Neural crest cell (in vitro differentiated cells): ENCODE results near the gene DGKD. TPM values are rescaled to one million over a fixed set of nuclear protein-coding genes. Genes with fewer than 3 reads are reported as not detected.

ENCODE experiments used
- DNase-seq: peaks from one replicate; pipeline ENCODE4 v3.0.0; 2021; ENCODE audit warnings: low read depth, mixed read lengths, low spot score
- H3K27ac Mint-ChIP-seq: one replicate; pipeline ENCODE4 v1.8.0; 2021; ENCODE audit warnings: mild to moderate bottlenecking, mixed read lengths; ENCODE audit not compliant: unreplicated experiment
- H3K27me3 Mint-ChIP-seq: 2 replicates; pipeline ENCODE4 v1.8.0; 2021; ENCODE audit warnings: low read depth, mild to moderate bottlenecking, mixed read lengths
- H3K36me3 Mint-ChIP-seq: 2 replicates; pipeline ENCODE4 v1.8.0; 2021; ENCODE audit warnings: low read depth, mild to moderate bottlenecking, mixed read lengths
- H3K4me1 Mint-ChIP-seq: 2 replicates; pipeline ENCODE4 v1.8.0; 2021; ENCODE audit warnings: mixed read lengths
- H3K4me3 Mint-ChIP-seq: one replicate; pipeline ENCODE4 v1.8.0; 2021; ENCODE audit warnings: mild to moderate bottlenecking, mixed read lengths
- H3K9me3 Mint-ChIP-seq: 2 replicates; pipeline ENCODE4 v1.8.0; 2021; ENCODE audit warnings: mixed read lengths
- total RNA-seq: library from RNA; stranded (reverse); gene quantifications from 2 replicates; pipeline ENCODE4 v1.2.1, GENCODE V29; 2021
- TF ChIP-seq, protein P1 (sequence below): fragments of 200-600 bp; sonication (generic); conservative IDR thresholded peaks from 2 replicates; pipeline ENCODE4 v1.5.0; 2021; ENCODE audit warnings: antibody characterized with exemption, mild to moderate bottlenecking

DGKD gene
- total RNA-seq, 1 donor from 2014 or later = 48.7 TPM

DNA sequence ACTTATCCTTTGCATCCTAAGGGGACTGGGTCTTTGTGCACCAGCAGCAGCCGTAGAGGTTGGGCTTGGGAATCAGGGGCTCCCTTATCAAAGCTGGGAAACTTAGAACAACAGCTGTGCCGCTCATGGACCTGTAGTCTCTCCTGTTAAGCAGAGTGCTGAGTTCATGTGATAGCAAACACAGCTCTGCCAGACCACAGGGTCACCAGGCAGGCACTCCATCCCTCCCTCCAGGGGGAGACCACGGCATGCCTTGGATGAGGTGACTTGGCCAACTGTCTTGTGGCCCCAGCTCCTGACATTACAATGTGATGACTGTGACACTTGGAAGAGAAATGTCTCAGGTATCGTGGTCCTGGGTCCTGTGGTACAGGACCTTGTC lies 60.0 kb downstream of the DGKD start:
- peaks cover 7% of the 10 kb centered on the region for H3K4me1 Mint-ChIP-seq
- H3K4me3 Mint-ChIP-seq = no peak overlapping the region
- peak overlapping the region; percentile 81 for H3K27ac Mint-ChIP-seq

DNA sequence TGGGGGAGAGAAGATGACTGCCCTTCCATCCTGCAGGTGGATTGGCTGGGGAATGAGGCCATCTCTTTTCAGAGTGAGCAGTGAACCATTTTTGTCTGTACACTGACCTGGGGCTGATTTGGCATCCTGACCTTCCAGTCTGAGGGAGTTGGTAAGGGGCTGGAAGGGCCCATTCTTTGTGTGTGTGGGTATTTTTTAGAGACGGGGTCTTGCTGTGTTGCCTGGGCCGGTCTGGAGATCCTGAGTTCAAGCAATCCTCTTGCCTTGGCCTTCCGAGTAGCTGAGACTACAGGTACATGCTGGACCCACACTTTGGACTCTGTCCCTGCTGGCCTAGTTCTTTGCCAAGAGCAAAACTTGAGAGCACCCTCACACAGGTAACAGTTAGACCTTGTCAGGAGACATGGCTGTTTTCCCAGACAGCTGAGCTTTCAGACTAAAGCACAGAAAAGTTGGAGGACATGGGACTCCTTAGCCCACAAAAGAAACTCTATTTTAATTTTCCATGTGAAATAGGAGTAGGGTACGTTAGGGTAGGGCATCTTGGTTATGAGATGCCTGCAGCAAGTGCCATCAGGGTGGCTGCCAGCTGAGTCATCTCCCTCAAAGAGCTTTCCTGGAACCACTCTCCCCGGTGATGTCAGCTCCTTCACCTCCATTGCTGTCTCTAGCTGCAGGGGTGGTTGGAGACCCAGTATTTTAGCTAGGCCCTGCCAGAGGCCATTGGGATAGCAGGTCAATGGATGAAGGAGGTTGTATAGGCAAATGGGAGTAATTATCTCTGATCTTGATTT lies 60.7 kb downstream of the DGKD start:
- Mint-ChIP-seq H3K36me3 (peaks cover 28% of the 10 kb centered on the region), H3K4me1 (peaks cover 14% of the 10 kb centered on the region), H3K9me3 (peaks cover 5% of the 10 kb centered on the region), H3K27me3 (no peaks in the 10 kb centered on the region), H3K4me3 (no peak overlapping the region), H3K27ac (peak overlapping the region; percentile 81)
- no peak for DNase-seq
- TF ChIP-seq, protein P1, sequence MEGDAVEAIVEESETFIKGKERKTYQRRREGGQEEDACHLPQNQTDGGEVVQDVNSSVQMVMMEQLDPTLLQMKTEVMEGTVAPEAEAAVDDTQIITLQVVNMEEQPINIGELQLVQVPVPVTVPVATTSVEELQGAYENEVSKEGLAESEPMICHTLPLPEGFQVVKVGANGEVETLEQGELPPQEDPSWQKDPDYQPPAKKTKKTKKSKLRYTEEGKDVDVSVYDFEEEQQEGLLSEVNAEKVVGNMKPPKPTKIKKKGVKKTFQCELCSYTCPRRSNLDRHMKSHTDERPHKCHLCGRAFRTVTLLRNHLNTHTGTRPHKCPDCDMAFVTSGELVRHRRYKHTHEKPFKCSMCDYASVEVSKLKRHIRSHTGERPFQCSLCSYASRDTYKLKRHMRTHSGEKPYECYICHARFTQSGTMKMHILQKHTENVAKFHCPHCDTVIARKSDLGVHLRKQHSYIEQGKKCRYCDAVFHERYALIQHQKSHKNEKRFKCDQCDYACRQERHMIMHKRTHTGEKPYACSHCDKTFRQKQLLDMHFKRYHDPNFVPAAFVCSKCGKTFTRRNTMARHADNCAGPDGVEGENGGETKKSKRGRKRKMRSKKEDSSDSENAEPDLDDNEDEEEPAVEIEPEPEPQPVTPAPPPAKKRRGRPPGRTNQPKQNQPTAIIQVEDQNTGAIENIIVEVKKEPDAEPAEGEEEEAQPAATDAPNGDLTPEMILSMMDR = no peak

More for the DNA sequence above, 60.0 kb downstream of the DGKD start:
- H3K9me3 Mint-ChIP-seq = peaks cover 5% of the 10 kb centered on the region
- TF ChIP-seq, protein P1 = no peak
- no peaks in the 10 kb centered on the region for H3K27me3 Mint-ChIP-seq
- H3K36me3 Mint-ChIP-seq = peaks cover 28% of the 10 kb centered on the region
- no peak for DNase-seq

DNA sequence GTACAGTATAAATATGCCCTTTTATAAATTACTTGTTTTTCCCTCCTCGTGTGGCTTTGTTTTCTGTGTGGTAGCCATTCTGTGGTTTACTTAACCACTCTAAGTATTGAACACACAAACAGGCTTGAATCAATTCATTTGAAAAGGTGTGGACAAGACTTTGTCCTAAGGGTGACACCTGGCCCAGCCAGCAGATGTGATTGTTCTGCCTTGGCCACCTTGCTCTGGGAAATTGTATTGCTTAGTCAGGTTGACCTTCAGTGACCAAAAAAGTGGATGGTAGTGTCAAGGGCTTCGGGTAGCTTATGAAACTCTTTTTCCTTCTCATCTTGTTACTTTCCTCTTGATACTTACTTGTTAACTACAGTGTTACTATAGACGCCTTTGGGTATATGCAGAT lies 61.9 kb downstream of the DGKD start:
- H3K4me3 Mint-ChIP-seq = no peak overlapping the region

DNA sequence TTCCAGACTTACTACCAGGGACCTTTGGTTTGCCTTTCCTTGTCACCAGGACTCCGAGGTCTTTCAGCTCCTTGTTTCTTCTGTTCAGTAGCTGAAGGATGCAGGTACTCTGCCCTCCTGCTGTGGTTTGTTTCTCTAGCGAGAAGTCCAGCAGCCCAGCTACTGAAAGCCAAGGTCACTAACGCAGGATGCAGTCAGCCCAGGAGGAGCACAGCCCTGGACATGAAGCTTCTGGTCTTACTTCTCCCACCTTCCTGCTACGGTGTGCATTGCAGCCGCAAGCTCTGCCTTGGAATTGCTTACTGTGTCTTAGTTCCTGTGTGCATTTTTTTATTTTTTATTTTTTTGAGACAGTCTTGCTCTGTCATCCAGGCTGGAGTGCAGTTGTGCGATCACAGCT lies 62.4 kb downstream of the DGKD start:
- peaks cover 24% of the 10 kb centered on the region for H3K4me1 Mint-ChIP-seq
- no peaks in the 10 kb centered on the region for H3K27me3 Mint-ChIP-seq
- no peak for DNase-seq
- TF ChIP-seq, protein P1 = no peak
- no peak overlapping the region for H3K27ac Mint-ChIP-seq
- H3K36me3 Mint-ChIP-seq = peaks cover 15% of the 10 kb centered on the region
- H3K9me3 Mint-ChIP-seq = no peaks in the 10 kb centered on the region
- H3K4me3 Mint-ChIP-seq = no peak overlapping the region

More for the DNA sequence above, 61.9 kb downstream of the DGKD start:
- Mint-ChIP-seq H3K27ac (no peak overlapping the region), H3K36me3 (peaks cover 20% of the 10 kb centered on the region), H3K4me1 (peaks cover 24% of the 10 kb centered on the region), H3K9me3 (no peaks in the 10 kb centered on the region), H3K27me3 (no peaks in the 10 kb centered on the region)
- TF ChIP-seq, protein P1 = no peak
- DNase-seq = no peak

DNA sequence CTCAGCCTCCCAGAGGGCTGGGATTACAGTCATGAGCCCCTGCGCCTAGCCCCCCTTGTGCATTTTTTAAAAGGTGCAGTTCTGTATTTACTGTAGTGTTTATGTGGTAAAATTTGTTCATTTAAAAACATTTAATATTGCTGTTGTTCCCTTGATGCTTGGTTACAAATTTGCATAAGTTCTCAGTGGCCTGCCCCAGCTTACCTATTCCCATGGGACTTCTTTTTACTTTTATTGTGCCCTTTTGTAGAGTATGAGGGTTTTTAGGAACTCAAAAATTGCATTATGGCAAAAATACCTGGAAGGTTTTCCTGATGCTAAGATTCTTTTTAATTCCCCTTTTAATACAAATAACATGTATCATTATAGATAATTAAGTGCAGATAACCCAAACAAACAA lies 63.0 kb downstream of the DGKD start:
- no peak overlapping the region for H3K27ac Mint-ChIP-seq
- peaks cover 13% of the 10 kb centered on the region for H3K36me3 Mint-ChIP-seq
- H3K4me3 Mint-ChIP-seq = no peak overlapping the region
- DNase-seq = no peak
- no peaks in the 10 kb centered on the region for H3K27me3 Mint-ChIP-seq
- TF ChIP-seq, protein P1 = no peak
- no peaks in the 10 kb centered on the region for H3K9me3 Mint-ChIP-seq
- H3K4me1 Mint-ChIP-seq = peaks cover 24% of the 10 kb centered on the region
